CD14-positive monocyte (primary cell): Measurements from ENCODE around the gene MS4A8. TPM values are rescaled to one million over a fixed set of nuclear protein-coding genes. Genes with fewer than 3 reads are reported as not detected.

ENCODE experiments used
- DNase-seq, 3 donors: peaks; one replicate each; pipeline ENCODE4 v3.0.0-alpha.2; 2011 to 2022
- H2AFZ ChIP-seq: 2 replicates; pipeline ENCODE4 v1.6.0; 2012; ENCODE audit warnings: mild to moderate bottlenecking, low read depth, low read length, inconsistent platforms; ENCODE audit not compliant: insufficient read depth, poor library complexity, severe bottlenecking
- H3K27ac ChIP-seq, 2 donors: 1 replicate in 1 of 2; 2 replicates in 1 of 2; pipeline ENCODE4 v1.5.1; 2012 to 2013; ENCODE audit warnings: low read length in 2 of 2, control low read depth in 1 of 2, inconsistent platforms in 1 of 2, low read depth in 1 of 2, mild to moderate bottlenecking in 1 of 2
- H3K27me3 ChIP-seq, 2 donors: one replicate each; pipeline versions ENCODE4 v1.6.0 to v1.6.1; 2011 to 2013; ENCODE audit warnings: low read length in 2 of 2; ENCODE audit not compliant: control insufficient read depth in 2 of 2, insufficient read depth in 2 of 2
- H3K36me3 ChIP-seq, 2 donors: replicated peaks in 1 of 2; 1 replicate in 1 of 2; 2 replicates in 1 of 2; pipeline versions ENCODE4 v1.5.1 to v1.6.1; 2012 to 2013; ENCODE audit warnings: low read length in 2 of 2, control low read depth in 1 of 2, inconsistent platforms in 1 of 2, mild to moderate bottlenecking in 1 of 2; ENCODE audit not compliant: insufficient read depth in 2 of 2, control insufficient read depth in 1 of 2
- H3K4me1 ChIP-seq, 2 donors: 1 replicate in 1 of 2; 2 replicates in 1 of 2; pipeline versions ENCODE4 v1.5.1 to v1.6.1; 2012 to 2013; ENCODE audit warnings: low read length in 2 of 2, control low read depth in 1 of 2, inconsistent platforms in 1 of 2, mild to moderate bottlenecking in 1 of 2, moderate library complexity in 1 of 2; ENCODE audit not compliant: insufficient read depth in 2 of 2, control insufficient read depth in 1 of 2
- H3K4me2 ChIP-seq: replicated peaks from 2 replicates; pipeline ENCODE3; 2012; ENCODE audit warnings: low read length, moderate library complexity, mild to moderate bottlenecking; ENCODE audit not compliant: poor library complexity, severe bottlenecking; ENCODE audit errors: extremely low read depth
- H3K4me3 ChIP-seq, 3 experiments: fragments of 200-600 bp in 1 of 3; sonication (generic) in 1 of 3; replicated peaks in 1 of 3; 1 replicate in 2 of 3; 2 replicates in 1 of 3; pipeline ENCODE4 v1.5.1; 2011 to 2013; ENCODE audit warnings: low read length in 3 of 3, mild to moderate bottlenecking in 3 of 3, control low read depth in 2 of 3, low read depth in 2 of 3, inconsistent platforms in 1 of 3, moderate library complexity in 1 of 3
- H3K79me2 ChIP-seq: 2 replicates; pipeline ENCODE4 v1.6.0; 2012; ENCODE audit warnings: mild to moderate bottlenecking, control low read depth, inconsistent platforms, low read length, moderate library complexity; ENCODE audit not compliant: insufficient read depth
- H3K9ac ChIP-seq: 2 replicates; pipeline ENCODE4 v1.6.0; 2017; ENCODE audit warnings: low read length, mild to moderate bottlenecking; ENCODE audit not compliant: insufficient read depth, poor library complexity, severe bottlenecking
- H3K9me3 ChIP-seq, 2 donors: replicated peaks in 1 of 2; 1 replicate in 1 of 2; 2 replicates in 1 of 2; pipeline versions ENCODE4 v1.5.1 to v1.6.1; 2012 to 2013; ENCODE audit warnings: low read length in 2 of 2, control low read depth in 1 of 2; ENCODE audit not compliant: control insufficient read depth in 1 of 2, insufficient read depth in 1 of 2
- H4K20me1 ChIP-seq: 2 replicates; pipeline ENCODE4 v1.6.0; 2012; ENCODE audit warnings: mild to moderate bottlenecking, low read length, control low read depth, moderate library complexity; ENCODE audit not compliant: insufficient read depth
- H3K27ac Mint-ChIP-seq, 7 donors: one replicate each; pipeline ENCODE4 v1.8.0; 2020; ENCODE audit warnings: mild to moderate bottlenecking in 7 of 7, mixed read lengths in 7 of 7, moderate library complexity in 6 of 7, inconsistent platforms in 2 of 7
- H3K27me3 Mint-ChIP-seq, 3 donors: one replicate each; pipeline ENCODE4 v1.8.0; 2021 to 2022; ENCODE audit warnings: low read depth in 3 of 3, mild to moderate bottlenecking in 3 of 3, mixed read lengths in 3 of 3, moderate library complexity in 3 of 3, inconsistent platforms in 1 of 3
- H3K36me3 Mint-ChIP-seq, 2 donors: one replicate each; pipeline ENCODE4 v1.8.0; 2020; ENCODE audit warnings: mixed read lengths in 2 of 2, inconsistent platforms in 1 of 2, mild to moderate bottlenecking in 1 of 2
- H3K4me1 Mint-ChIP-seq: one replicate; pipeline ENCODE4 v1.8.0; 2020; ENCODE audit warnings: mild to moderate bottlenecking, mixed read lengths
- H3K4me3 Mint-ChIP-seq, 2 donors: one replicate each; pipeline ENCODE4 v1.8.0; 2020; ENCODE audit warnings: mild to moderate bottlenecking in 2 of 2, mixed read lengths in 2 of 2, moderate library complexity in 1 of 2
- H3K9me3 Mint-ChIP-seq, 7 donors: one replicate each; pipeline ENCODE4 v1.8.0; 2020 to 2022; ENCODE audit warnings: mixed read lengths in 7 of 7, mild to moderate bottlenecking in 6 of 7, moderate library complexity in 6 of 7, inconsistent platforms in 2 of 7
- WGBS: methylation state at CpG from one replicate; pipeline ENCODE4 v1.1.5; 2013; ENCODE audit warnings: missing lambda C conversion rate; ENCODE audit not compliant: insufficient coverage; 5-methylcytosine and 5-hydroxymethylcytosine counted together
- intact Hi-C, 2 donors: fragments of 100-400 bp; cut with micrococcal nuclease; formaldehyde crosslinking; loops; one replicate each; pipeline versions ENCODE4 v1.15.0 to v1.15.1; 2023
- polyA plus RNA-seq, 3 donors: library from polyadenylated mRNA; depleted of rRNA in 1 of 3; unstranded in 2 of 3; stranded (reverse) in 1 of 3; fragments of 300-500 nt in 2 of 3; fragments of >200 nt in 1 of 3; fragmentation: Illumina TruSeq in 2 of 3; gene quantifications; 1 replicate in 2 of 3; 2 replicates in 1 of 3; pipeline ENCODE4 v1.2.3, GENCODE V29; 2012 to 2021
- TF ChIP-seq, protein P1 (sequence below): fragments of 200-600 bp; IDR thresholded peaks from one replicate; pipeline ENCODE4 v1.8.0; 2022; ENCODE audit warnings: antibody characterized with exemption, mild to moderate bottlenecking

MS4A8 gene
- polyA plus RNA-seq, 3 donors = not detected

GRCh38 chr11:60763692-60764369, 64.4 kb downstream of the MS4A8 start:
- intact Hi-C loops = no loop called here
- Histone ChIP-seq H2AFZ (no peak overlapping the region), H3K27ac (no peak overlapping the region), H3K9ac (no peak overlapping the region), H4K20me1 (no peaks in the 10 kb centered on the region), H3K9me3 (no peaks in the 10 kb centered on the region), H3K4me1 (peaks cover 12% of the 10 kb centered on the region in 2 donors), H3K4me3 (no peak overlapping the region), H3K36me3 (no peaks in the 10 kb centered on the region), H3K79me2 (no peaks in the 10 kb centered on the region), H3K27me3 (peaks cover 2% of the 10 kb centered on the region in 2 donors), H3K4me2 (no peak overlapping the region)
- Mint-ChIP-seq H3K9me3 (peaks cover 0 to 10% (median 0%) of the 10 kb centered on the region in 7 donors), H3K36me3 (no peaks in the 10 kb centered on the region), H3K4me1 (peaks cover 18% of the 10 kb centered on the region), H3K27ac (no peak overlapping the region), H3K4me3 (no peak overlapping the region), H3K27me3 (peaks cover 6 to 35% (median 9%) of the 10 kb centered on the region in 3 donors)
- no peak for DNase-seq
- TF ChIP-seq, protein P1, sequence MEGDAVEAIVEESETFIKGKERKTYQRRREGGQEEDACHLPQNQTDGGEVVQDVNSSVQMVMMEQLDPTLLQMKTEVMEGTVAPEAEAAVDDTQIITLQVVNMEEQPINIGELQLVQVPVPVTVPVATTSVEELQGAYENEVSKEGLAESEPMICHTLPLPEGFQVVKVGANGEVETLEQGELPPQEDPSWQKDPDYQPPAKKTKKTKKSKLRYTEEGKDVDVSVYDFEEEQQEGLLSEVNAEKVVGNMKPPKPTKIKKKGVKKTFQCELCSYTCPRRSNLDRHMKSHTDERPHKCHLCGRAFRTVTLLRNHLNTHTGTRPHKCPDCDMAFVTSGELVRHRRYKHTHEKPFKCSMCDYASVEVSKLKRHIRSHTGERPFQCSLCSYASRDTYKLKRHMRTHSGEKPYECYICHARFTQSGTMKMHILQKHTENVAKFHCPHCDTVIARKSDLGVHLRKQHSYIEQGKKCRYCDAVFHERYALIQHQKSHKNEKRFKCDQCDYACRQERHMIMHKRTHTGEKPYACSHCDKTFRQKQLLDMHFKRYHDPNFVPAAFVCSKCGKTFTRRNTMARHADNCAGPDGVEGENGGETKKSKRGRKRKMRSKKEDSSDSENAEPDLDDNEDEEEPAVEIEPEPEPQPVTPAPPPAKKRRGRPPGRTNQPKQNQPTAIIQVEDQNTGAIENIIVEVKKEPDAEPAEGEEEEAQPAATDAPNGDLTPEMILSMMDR = no peak
- WGBS = 96% methylated on average over 6 of the region's 11 CpGs

- DNase-seq = no peak
- H3K4me3 ChIP-seq = no peak overlapping the region
- no CpG with 5 or more reads among the region's 1 CpG for WGBS
- H3K9me3 Mint-ChIP-seq = peaks cover 0 to 8% (median 0%) of the 10 kb centered on the region in 7 donors
- H3K9me3 ChIP-seq = no peaks in the 10 kb centered on the region
- no peaks in the 10 kb centered on the region for H3K36me3 Mint-ChIP-seq
- H3K27ac ChIP-seq = no peak overlapping the region
- H3K4me3 Mint-ChIP-seq = no peak overlapping the region
- H3K79me2 ChIP-seq = no peaks in the 10 kb centered on the region
- no peak overlapping the region for H3K9ac ChIP-seq
- H3K27me3 ChIP-seq = peaks cover 2% of the 10 kb centered on the region in 2 donors
- no peak overlapping the region for H2AFZ ChIP-seq
- H3K36me3 ChIP-seq = no peaks in the 10 kb centered on the region
- no peak overlapping the region for H3K4me2 ChIP-seq
- TF ChIP-seq, protein P1 = no peak
- no peaks in the 10 kb centered on the region for H4K20me1 ChIP-seq
- intact Hi-C loops = no loop called here
- peaks cover 4 to 29% (median 6%) of the 10 kb centered on the region in 3 donors for H3K27me3 Mint-ChIP-seq
- peaks cover 1 to 2% of the 10 kb centered on the region in 2 donors for H3K4me1 ChIP-seq
- H3K4me1 Mint-ChIP-seq = peaks cover 7% of the 10 kb centered on the region
- H3K27ac Mint-ChIP-seq = no peak overlapping the region
Observed at GRCh38 chr11:60764879-60765278, 65.5 kb downstream of the MS4A8 start.
